ENCODE data around the gene CLEC4E.

DNA sequence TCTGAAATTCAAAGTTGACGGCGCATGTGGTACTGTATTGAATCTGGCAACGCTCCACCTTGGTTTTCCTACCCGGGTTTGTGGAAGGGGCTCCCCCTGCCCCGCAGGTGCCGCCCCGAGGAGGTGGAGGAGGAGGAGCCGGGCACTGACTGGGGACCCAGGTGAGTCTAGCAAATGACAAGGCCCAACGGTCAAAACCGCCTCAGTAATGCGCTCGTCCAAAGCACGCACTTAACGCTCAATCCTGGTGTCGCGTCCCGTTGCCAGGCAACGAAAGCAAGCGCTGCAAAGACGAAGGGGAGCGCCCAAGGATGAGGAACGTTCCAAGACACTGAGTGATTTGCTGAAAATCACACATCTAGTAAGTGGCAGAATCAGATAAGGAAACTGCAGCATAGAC, 24.0 kb upstream of the CLEC4E start:
- TF ChIP-seq ZNF274 (IDR thresholded peaks at IDR 0.05; ENCODE audit: low read depth, low read length) (no peak), SUZ12 (IDR thresholded peaks at IDR 0.05; ENCODE audit: extremely low read depth, insufficient read depth, insufficient read length) (no peak)

Data from NT2/D1 (cell line).